ENCODE data around the gene CTRL.
A peak's percentile ranks its signal among the peaks of the same experiment; 100 is the strongest.

Gene CTRL

GRCh38 chr16:67943619-67944504 is 12.2 kb upstream of the CTRL start, which contains the start of gene LCAT:
Gene LCAT (minus strand): TSS chr16:67944120. CDS start chr16:67944101, 19 bp downstream.
- CTCF ChIA-PET = interaction anchor here (0.6 to 2.1 kb wide), 2 partner anchors 98 to 127 kb away, joined by 3 to 9 read pairs; no protein-coding TSS in a partner anchor
- Histone ChIP-seq H3K4me1 (ENCODE audit: control insufficient read depth, insufficient read depth, low read length) (no peaks in the 10 kb centered on the region), H3K9me3 (ENCODE audit: control insufficient read depth, insufficient read depth, low read depth, low read length) (no peaks in the 10 kb centered on the region), H3K36me3 (ENCODE audit: control insufficient read depth in 2 of 2, insufficient read depth in 1 of 2, low read length in 2 of 2) (peaks cover 0 to 81% of the 10 kb centered on the region in 2 experiments; a peak in 2 of 3 replicates), H3K4me3 (ENCODE audit: low read depth, low read length) (no peak within 1 kb of the TSS), H3K27ac (ENCODE audit: extremely low read depth, low read depth, low read length) (no peak within 1 kb of the TSS)
- TF ChIP-seq PRDM10 (tag by site-specific recombination; IDR thresholded peaks at IDR 0.05) = peak; percentile 47; the same call in 1 of the 2 replicates
- TF ChIP-seq ZNF10 (tag by site-specific recombination; IDR thresholded peaks at IDR 0.05) = no peak
- TF ChIP-seq ELK4 (IDR thresholded peaks at IDR 0.05; ENCODE audit: borderline replicate concordance, low read depth, low read length) = no peak
- TF ChIP-seq CTCF (tag by site-specific recombination; IDR thresholded peaks at IDR 0.05) = 0 out of 2 replicates have a peak, but pooled peaks have one; percentile 25
- peak; percentile 73 for TF ChIP-seq GLIS1 (tag by site-specific recombination; IDR thresholded peaks at IDR 0.05)
- TF ChIP-seq EGR2 (tag by site-specific recombination; IDR thresholded peaks at IDR 0.05; ENCODE audit: low read depth) = peak; percentile 41; the same call in 1 of the 2 replicates
- TF ChIP-seq ZIC2 (tag by site-specific recombination; IDR thresholded peaks at IDR 0.05) = peak; percentile 77
- peak; percentile 37; the same call in 1 of the 2 replicates for TF ChIP-seq ZFHX2 (tag by site-specific recombination; conservative IDR thresholded peaks at IDR 0.05)
- POLR2A ChIA-PET = interaction anchor here (0.5 to 2.7 kb wide), 4 partner anchors 8 to 296 kb away, joined by 3 to 16 read pairs (median 4); no protein-coding TSS in a partner anchor

- Histone ChIP-seq H3K4me1 (ENCODE audit: control insufficient read depth, insufficient read depth, low read length) (no peaks in the 10 kb centered on the region), H3K27ac (ENCODE audit: extremely low read depth, low read depth, low read length) (no peak overlapping the region), H3K4me3 (ENCODE audit: low read depth, low read length) (no peak overlapping the region), H3K36me3 (ENCODE audit: control insufficient read depth in 2 of 2, insufficient read depth in 1 of 2, low read length in 2 of 2) (peaks cover 0 to 74% of the 10 kb centered on the region in 2 experiments; a peak in 2 of 3 replicates), H3K9me3 (ENCODE audit: control insufficient read depth, insufficient read depth, low read depth, low read length) (no peaks in the 10 kb centered on the region)
- CTCF ChIA-PET = interaction anchor here (1.0 to 2.1 kb wide), 3 partner anchors 12 to 98 kb away, joined by 3 to 9 read pairs (median 3); no protein-coding TSS in a partner anchor
- POLR2A ChIA-PET = interaction anchor here (0.5 to 2.7 kb wide), 4 partner anchors 8 to 296 kb away, joined by 3 to 16 read pairs (median 4); no protein-coding TSS in a partner anchor
- no peak for TF ChIP-seq HOXA7 (CRISPR knock-in tag; IDR thresholded peaks at IDR 0.05; ENCODE audit: borderline replicate concordance)
- no peak for TF ChIP-seq ZIC2 (tag by site-specific recombination; IDR thresholded peaks at IDR 0.05)
- TF ChIP-seq HOXD13 (CRISPR knock-in tag; IDR thresholded peaks at IDR 0.05; ENCODE audit: borderline replicate concordance) = no peak
- no peak for TF ChIP-seq ZSCAN23 (tag by site-specific recombination; IDR thresholded peaks at IDR 0.05)
- no peak for TF ChIP-seq KLF17 (tag by site-specific recombination; IDR thresholded peaks at IDR 0.05)
- no peak for TF ChIP-seq ZNF692 (tag by site-specific recombination; IDR thresholded peaks at IDR 0.05)
- no peak for TF ChIP-seq SALL2 (tag by site-specific recombination; IDR thresholded peaks at IDR 0.05; ENCODE audit: borderline replicate concordance)
- no peak for TF ChIP-seq SETDB1 (IDR thresholded peaks at IDR 0.05; ENCODE audit: insufficient read length, low read length)
- no peak for TF ChIP-seq AEBP2 (tag by site-specific recombination; IDR thresholded peaks at IDR 0.05; ENCODE audit: borderline replicate concordance)
Measured at GRCh38 chr16:67943256-67943618, 11.6 kb upstream of the CTRL start.

Data from HEK293 (cell line).